Prostate gland (tissue), 2 donors: ENCODE data around the gene ZDHHC20. TPM values are rescaled to one million over a fixed set of nuclear protein-coding genes. Genes with fewer than 3 reads are reported as not detected.

Experiments
- DNase-seq: peaks from one replicate; pipeline ENCODE4 v3.0.0-alpha.2; 2019; ENCODE audit warnings: low spot score
- H3K27ac ChIP-seq, 2 donors: fragments of 200-600 bp; sonication (generic); 2 replicates each; pipeline ENCODE4 v1.5.1; 2017 to 2019
- H3K27me3 ChIP-seq: fragments of 200-600 bp; sonication (generic); replicated peaks from 2 replicates; pipeline ENCODE4 v1.5.1; 2019; ENCODE audit not compliant: insufficient read depth
- H3K36me3 ChIP-seq, 2 donors: fragments of 200-600 bp; sonication (generic); 1 replicate in 1 of 2; 2 replicates in 1 of 2; pipeline versions ENCODE4 v1.5.1 to v1.8.1; 2017 to 2019
- H3K4me1 ChIP-seq: fragments of 200-600 bp; sonication (generic); replicated peaks from 2 replicates; pipeline ENCODE4 v1.5.1; 2019
- H3K4me3 ChIP-seq, 2 donors: fragments of 200-600 bp; sonication (generic); 2 replicates each; pipeline ENCODE4 v1.5.1; 2017 to 2019
- H3K9me3 ChIP-seq: fragments of 200-600 bp; sonication (generic); 2 replicates; pipeline ENCODE4 v1.5.1; 2017
- CTCF ChIP-seq, 4 experiments: fragments of 200-600 bp in 2 of 4; fragments of 450-650 bp in 2 of 4; sonication (generic) in 2 of 4; IDR thresholded peaks; 1 replicate in 3 of 4; 2 replicates in 1 of 4; pipeline ENCODE4 v1.5.1; 2016 to 2019; ENCODE audit warnings: antibody characterized with exemption in 4 of 4, mild to moderate bottlenecking in 2 of 4, moderate library complexity in 2 of 4
- POLR2A ChIP-seq: fragments of 450-650 bp; IDR thresholded peaks from one replicate; pipeline ENCODE4 v1.6.1; 2016; ENCODE audit warnings: antibody characterized with exemption, mild to moderate bottlenecking
- POLR2AphosphoS5 ChIP-seq: sonication (generic); formaldehyde crosslinking; IDR thresholded peaks from one replicate; pipeline ENCODE4 v1.6.1; 2017; ENCODE audit warnings: antibody characterized with exemption
- WGBS: methylation state at CpG from one replicate; pipeline ENCODE4 v1.1.5; 2018; 5-methylcytosine and 5-hydroxymethylcytosine counted together
- intact Hi-C: fragments of 100-400 bp; cut with DNase I; formaldehyde crosslinking; loops from one replicate; pipeline ENCODE4 v1.14.2; 2022
- total RNA-seq, 2 donors: library from RNA; depleted of rRNA; stranded (reverse); fragments of >200 nt; gene quantifications; one replicate each; pipeline ENCODE4 v1.1.0, GENCODE V29; 2016

The ZDHHC20 gene
- total RNA-seq, 2 donors from 2014 or later: 50.4 to 77.1 TPM

- TF ChIP-seq POLR2AphosphoS5: no peak
- TF ChIP-seq POLR2A: no peak
- TF ChIP-seq CTCF (IDR thresholded peaks at IDR 0.05): no peak
- Histone ChIP-seq H3K27ac (no peak overlapping the region), H3K9me3 (no peaks in the 10 kb centered on the region), H3K36me3 (no peaks in the 10 kb centered on the region), H3K4me3 (no peak overlapping the region), H3K4me1 (no peaks in the 10 kb centered on the region), H3K27me3 (no peaks in the 10 kb centered on the region)
- 89% methylated on average over 24 of the region's 24 CpGs for WGBS
- no peak for DNase-seq
- intact Hi-C loops: loop anchor here (5.0 kb wide), 1 partner anchor 546 kb away; no protein-coding TSS in a partner anchor
Observed at GRCh38 chr13:21483748-21484147, 24.6 kb upstream of the ZDHHC20 start.

GRCh38 chr13:21481359-21481758 lies 22.3 kb upstream of the ZDHHC20 start:
- Histone ChIP-seq H3K36me3 (no peaks in the 10 kb centered on the region), H3K27me3 (no peaks in the 10 kb centered on the region), H3K4me3 (no peak overlapping the region), H3K27ac (no peak overlapping the region), H3K9me3 (no peaks in the 10 kb centered on the region), H3K4me1 (no peaks in the 10 kb centered on the region)
- TF ChIP-seq POLR2AphosphoS5 (peak; percentile 49), CTCF (IDR thresholded peaks at IDR 0.05) (no peak), POLR2A (no peak)
- intact Hi-C loops: loop anchor here (5.0 kb wide), 1 partner anchor 544 kb away; no protein-coding TSS in a partner anchor
- 18% methylated on average over 6 of the region's 6 CpGs for WGBS
- DNase-seq: no peak

- 20% methylated on average over 8 of the region's 8 CpGs for WGBS
Observed at GRCh38 chr13:21478881-21479808, 20.0 kb upstream of the ZDHHC20 start.

GRCh38 chr13:21476893-21477472 lies 17.9 kb upstream of the ZDHHC20 start:
- Histone ChIP-seq H3K36me3 (no peaks in the 10 kb centered on the region), H3K4me1 (no peaks in the 10 kb centered on the region), H3K27ac (peak overlapping the region in 1 of 2 donors; percentile 36), H3K27me3 (no peaks in the 10 kb centered on the region), H3K9me3 (no peaks in the 10 kb centered on the region), H3K4me3 (peak overlapping the region in 1 of 2 donors; percentile 15)
- intact Hi-C loops: loop anchor here (2.0 to 10.0 kb wide), 3 partner anchors 180 to 362 kb away; partner anchors contain the start of genes MRPL57 and SKA3
- DNase-seq: peak; percentile 67
- no peak for TF ChIP-seq POLR2A
- TF ChIP-seq CTCF (IDR thresholded peaks at IDR 0.05): peak; percentile 67 to 85 (median 80)
- peak; percentile 47 for TF ChIP-seq POLR2AphosphoS5
- 7% methylated on average over 18 of the region's 18 CpGs for WGBS

More at GRCh38 chr13:21478881-21479808, 20.0 kb upstream of the ZDHHC20 start:
- H3K27ac ChIP-seq: no peak overlapping the region
- TF ChIP-seq POLR2AphosphoS5 (peak; percentile 31), CTCF (IDR thresholded peaks at IDR 0.05) (peak in 3 of 4 experiments; percentile 64 to 70 (median 70)), POLR2A (no peak)
- no peaks in the 10 kb centered on the region for H3K27me3 ChIP-seq
- H3K4me1 ChIP-seq: no peaks in the 10 kb centered on the region
- H3K4me3 ChIP-seq: no peak overlapping the region
- intact Hi-C loops: loop anchor here (10.0 kb wide), 2 partner anchors 304 to 364 kb away; partner anchors contain the start of genes MRPL57 and SKA3
- H3K36me3 ChIP-seq: no peaks in the 10 kb centered on the region
- no peaks in the 10 kb centered on the region for H3K9me3 ChIP-seq
- DNase-seq: peak; percentile 63
